ENCODE data around the gene RCBTB1.

- TF ChIP-seq POLR2A (IDR thresholded peaks at IDR 0.05; ENCODE audit: low read length), result no peak
- no peak for TF ChIP-seq GATA1 (IDR thresholded peaks at IDR 0.05; ENCODE audit: low read depth, low read length)
Measured at GRCh38 chr13:49567491-49567890, 17.9 kb downstream of the RCBTB1 start.
